K562 (cell line): ENCODE measurements around the gene WBP1. TPM values are rescaled to one million over a fixed set of nuclear protein-coding genes. Genes with fewer than 3 reads are reported as not detected.
A peak's percentile ranks its signal among the peaks of the same experiment; 100 is the strongest.

ENCODE experiments used
- ATAC-seq: fragments of 200-7000 bp; cut with Tn5 transposase; 3 replicates; pipeline ENCODE4 v1.9.1; 2020; ENCODE audit warnings: moderate library complexity
- BruUV-seq: library from RNA; stranded (reverse); fragments of 400-500 nt; replicated peaks from 2 replicates; lab custom pipeline; 2021; lab: Mats Ljungman, UMichigan
- CTCF ChIA-PET: fragments of 300-600 bp; formaldehyde crosslinking; extraction: SDS; loops from one replicate; lab custom pipeline; 2021; ENCODE audit warnings: low intra/inter-chr PET ratio; lab: Yijun Ruan, JAX
- POLR2A ChIA-PET: fragments of 300-600, 350-650 bp; sonication (Branson Sonifier 250); formaldehyde crosslinking; extraction: SDS; loops from one replicate; lab custom pipeline; 2021; ENCODE audit warnings: antibody characterized with exemption, inconsistent platforms; lab: Yijun Ruan, JAX
- DNase-seq, 4 experiments: peaks; one replicate each; pipeline versions ENCODE4 v3.0.0 to v3.0.0-alpha.2; 2011 to 2018; ENCODE audit warnings: low spot score in 3 of 4, mixed read lengths in 3 of 4; ENCODE audit errors: extremely low read depth in 1 of 4
- FAIRE-seq: peaks from 2 replicates; lab custom pipeline; 2011; peaks lifted over from hg19 to GRCh38; lab: Jason Lieb, UNC
- H2AFZ ChIP-seq: 2 replicates; pipeline ENCODE4 v1.6.0; 2011; ENCODE audit warnings: low read depth, low read length, control low read depth, inconsistent platforms
- H3K27ac ChIP-seq: fragments of 200-600 bp; 3 replicates; pipeline ENCODE4 v1.8.0; 2011; ENCODE audit warnings: low read depth, mild to moderate bottlenecking, control low read depth, inconsistent platforms, low read length, moderate library complexity, mixed read lengths; ENCODE audit errors: extremely low read depth
- H3K27me3 ChIP-seq, 2 experiments: fragments of 300-600 bp in 1 of 2; 2 replicates in 1 of 2; 3 replicates in 1 of 2; pipeline versions ENCODE4 v1.6.0 to v1.8.0; 2011; ENCODE audit warnings: inconsistent platforms in 2 of 2, low read length in 2 of 2, mild to moderate bottlenecking in 1 of 2, mixed read lengths in 1 of 2, moderate library complexity in 1 of 2; ENCODE audit not compliant: control insufficient read depth in 2 of 2, insufficient read depth in 2 of 2
- H3K36me3 ChIP-seq: fragments of 300-600 bp; 3 replicates; pipeline ENCODE4 v1.8.0; 2011; ENCODE audit warnings: mild to moderate bottlenecking, low read length, inconsistent platforms; ENCODE audit not compliant: control insufficient read depth, insufficient read depth
- H3K4me1 ChIP-seq, 2 experiments: fragments of 200-600 bp in 1 of 2; replicated peaks in 1 of 2; 2 replicates in 1 of 2; 3 replicates in 1 of 2; pipeline versions ENCODE4 v1.5.1 to v1.8.0; 2011; ENCODE audit warnings: inconsistent platforms in 2 of 2, low read length in 2 of 2, mild to moderate bottlenecking in 1 of 2, mixed read lengths in 1 of 2, moderate library complexity in 1 of 2; ENCODE audit not compliant: control insufficient read depth in 2 of 2, insufficient read depth in 2 of 2
- H3K4me2 ChIP-seq: 2 replicates; pipeline ENCODE4 v1.6.1; 2011; ENCODE audit warnings: low read length, control low read depth, inconsistent platforms, mixed read lengths; ENCODE audit not compliant: insufficient read depth
- H3K4me3 ChIP-seq: fragments of 200-600 bp; sonication (generic), shearing (Covaris generic); 2 replicates; pipeline ENCODE4 v1.5.1; 2016; ENCODE audit warnings: control low read depth, inconsistent platforms
- H3K79me2 ChIP-seq: fragments of 200-600 bp; 3 replicates; pipeline ENCODE4 v1.8.0; 2011; ENCODE audit warnings: low read length, inconsistent platforms; ENCODE audit not compliant: control insufficient read depth, insufficient read depth
- H3K9ac ChIP-seq, 2 experiments: 2 replicates each; pipeline versions ENCODE4 v1.6.0 to v1.6.1; 2011; ENCODE audit warnings: low read depth in 2 of 2, low read length in 2 of 2, control low read depth in 1 of 2, inconsistent platforms in 1 of 2, mild to moderate bottlenecking in 1 of 2, mixed read lengths in 1 of 2; ENCODE audit not compliant: insufficient read depth in 1 of 2
- H3K9me1 ChIP-seq: one replicate; pipeline ENCODE4 v1.6.0; 2011; ENCODE audit warnings: inconsistent platforms, mild to moderate bottlenecking, low read length, moderate library complexity; ENCODE audit not compliant: control insufficient read depth, insufficient read depth
- H3K9me3 ChIP-seq: replicated peaks from 2 replicates; pipeline ENCODE4 v1.5.1; 2011; ENCODE audit warnings: low read depth, low read length, inconsistent platforms; ENCODE audit not compliant: control insufficient read depth, insufficient read depth
- H4K20me1 ChIP-seq: replicated peaks from 2 replicates; pipeline ENCODE4 v1.6.1; 2011; ENCODE audit warnings: low read length, inconsistent platforms, mixed read lengths; ENCODE audit not compliant: control insufficient read depth, insufficient read depth
- CREB5 ChIP-seq: fragments of 250-450 bp; sonication (Bioruptor Pico); IDR thresholded peaks from 2 replicates; pipeline ENCODE4 v1.5.0; 2020; ENCODE audit warnings: mild to moderate bottlenecking
- CTCF ChIP-seq, 3 experiments: IDR thresholded peaks in 2 of 3; conservative IDR thresholded peaks in 1 of 3; 2 replicates each; pipeline ENCODE4 v1.5.1; 2011 to 2012; ENCODE audit warnings: low read length in 3 of 3, mild to moderate bottlenecking in 3 of 3, control low read depth in 2 of 3, improper control_type of control experiment in 1 of 3, inconsistent platforms in 1 of 3, low read depth in 1 of 3, mixed read lengths in 1 of 3, moderate library complexity in 1 of 3; ENCODE audit not compliant: insufficient read depth in 2 of 3
- ELF4 ChIP-seq: fragments of 450-650 bp; formaldehyde crosslinking; IDR thresholded peaks from 2 replicates; pipeline ENCODE4 v1.4.0; 2022; ENCODE audit warnings: missing genetic modification characterization
- FOXO4 ChIP-seq: fragments of 450-650 bp; formaldehyde crosslinking; IDR thresholded peaks from 2 replicates; pipeline ENCODE4 v1.4.0; 2020; ENCODE audit warnings: mild to moderate bottlenecking, moderate library complexity
- PKNOX1 ChIP-seq: fragments of 450-650 bp; IDR thresholded peaks from 2 replicates; pipeline ENCODE4 v1.6.1; 2016
- RBM17 ChIP-seq: fragments of 200-400 bp; formaldehyde crosslinking; IDR thresholded peaks from 2 replicates; pipeline ENCODE4 v1.6.1; 2017; ENCODE audit warnings: low read depth, mild to moderate bottlenecking, low read length, borderline replicate concordance
- SPI1 ChIP-seq: IDR thresholded peaks from 2 replicates; pipeline ENCODE4 v1.6.1; 2011; ENCODE audit warnings: low read depth, low read length, control low read depth, borderline replicate concordance
- ZMIZ1 ChIP-seq, 2 experiments: fragments of 150-350 bp in 1 of 2; IDR thresholded peaks; 2 replicates each; pipeline ENCODE4 v1.6.1; 2012 to 2016; ENCODE audit warnings: low read depth in 2 of 2, low read length in 2 of 2, mild to moderate bottlenecking in 1 of 2, moderate library complexity in 1 of 2
- WGBS: fragments of 100-300 bp; shearing (Covaris generic); methylation state at CpG from one replicate; pipeline ENCODE4 v1.1.6; 2016; ENCODE audit warnings: low coverage, mixed read lengths; ENCODE audit not compliant: insufficient coverage; ENCODE audit errors: missing lambda C conversion rate; 5-methylcytosine and 5-hydroxymethylcytosine counted together
- in situ Hi-C: fragments of 300-500 bp; cut with MboI; formaldehyde crosslinking; loops from 4 replicates; pipeline ENCODE4 v1.15.0; 2018; ENCODE audit warnings: inconsistent platforms, mixed read lengths
- intact Hi-C: fragments of 100-400 bp; cut with micrococcal nuclease; formaldehyde crosslinking; loops from 2 replicates; pipeline ENCODE4 v1.14.2; 2022
- polyA plus RNA-seq, 8 experiments: library from polyadenylated mRNA; depleted of rRNA in 4 of 8; stranded (reverse) in 5 of 8; unstranded in 3 of 8; fragments of >200 nt; fragmentation: Nextera tagmentation in 2 of 8; fragmentation: Illumina TruSeq in 1 of 8; extraction: Ambion mirVana in 2 of 8; extraction: Trizol in 1 of 8; gene quantifications; 2 replicates each; pipeline versions ENCODE4 v1.2.1 to v1.2.3, GENCODE V29; 2011 to 2014; ENCODE audit warnings: inconsistent platforms in 1 of 8, missing spikeins in 1 of 8
- total RNA-seq, 7 experiments: library from RNA; depleted of rRNA in 6 of 7; stranded (reverse); fragments of >200 nt in 6 of 7; fragmentation: Illumina TruSeq in 2 of 7; extraction: Trizol in 2 of 7; gene quantifications; 2 replicates each; pipeline versions ENCODE4 v1.2.1 to v1.2.3, GENCODE V29; 2011 to 2021; ENCODE audit warnings: low replicate concordance in 1 of 7

The WBP1 gene
- total and polyA plus RNA-seq, 9 of the 15 experiments (the other 6 are each of a cell fraction or from before 2014, with no cell fraction given), result 1.9 to 27.7 (median 14.2) TPM

- WGBS, result 52% methylated on average over 9 of the region's 19 CpGs
- Histone ChIP-seq H3K4me1 (peaks cover 0 to 30% of the 10 kb centered on the region in 2 experiments; a peak in 3 of 5 replicates), H3K9ac (peak overlapping the region in 1 of 2 experiments; percentile 19; a peak in 1 of 4 replicates), H2AFZ (no peak overlapping the region), H3K4me3 (no peak overlapping the region), H3K36me3 (no peaks in the 10 kb centered on the region), H3K9me3 (no peaks in the 10 kb centered on the region), H3K79me2 (no peaks in the 10 kb centered on the region), H3K9me1 (no peaks in the 10 kb centered on the region), H3K27ac (no peak overlapping the region), H4K20me1 (no peaks in the 10 kb centered on the region), H3K27me3 (peaks cover 3 to 22% of the 10 kb centered on the region in 2 experiments; a peak in 4 of 5 replicates), H3K4me2 (no peak overlapping the region)
- ATAC-seq (no peak), DNase-seq (no peak), FAIRE-seq (no peak)
- BruUV-seq, result no TSS peak
- CTCF ChIA-PET, result no interaction called here
- intact Hi-C loops, result no loop called here
- in situ Hi-C loops, result no loop called here
- POLR2A ChIA-PET, result no interaction called here
- TF ChIP-seq ELF4 (no peak), CREB5 (no peak), ZMIZ1 (IDR thresholded peaks at IDR 0.05; ENCODE audit: low read depth in 2 of 2, low read length in 2 of 2) (no peak), SPI1 (no peak), FOXO4 (no peak), CTCF (IDR thresholded peaks at IDR 0.05 in 2 of 3, conservative IDR thresholded peaks at IDR 0.05 in 1 of 3; ENCODE audit: insufficient read depth in 2 of 3, low read depth in 1 of 3, low read length in 3 of 3) (no peak), PKNOX1 (no peak), RBM17 (no peak)
Observed at GRCh38 chr2:74414441-74414840, 43.8 kb upstream of the WBP1 start.
